Type B pancreatic cell (in vitro differentiated cells): ENCODE results near the gene EXOC7. TPM values are rescaled to one million over a fixed set of nuclear protein-coding genes. Genes with fewer than 3 reads are reported as not detected.
A peak's percentile ranks its signal among the peaks of the same experiment; 100 is the strongest.

Source experiments
- DNase-seq: peaks from one replicate; pipeline ENCODE4 v3.0.0; 2021; ENCODE audit warnings: mixed read lengths; ENCODE audit not compliant: unreplicated experiment; ENCODE audit errors: extremely low spot score
- H3K27ac Mint-ChIP-seq: 2 replicates; pipeline ENCODE4 v1.8.0; 2021; ENCODE audit warnings: mild to moderate bottlenecking, mixed read lengths
- H3K27me3 Mint-ChIP-seq: 2 replicates; pipeline ENCODE4 v1.8.0; 2021; ENCODE audit warnings: mixed read lengths
- H3K36me3 Mint-ChIP-seq: 2 replicates; pipeline ENCODE4 v1.8.0; 2021; ENCODE audit warnings: mixed read lengths
- H3K4me1 Mint-ChIP-seq: one replicate; pipeline ENCODE4 v1.8.0; 2021; ENCODE audit warnings: mixed read lengths; ENCODE audit not compliant: unreplicated experiment
- H3K4me3 Mint-ChIP-seq: 2 replicates; pipeline ENCODE4 v1.8.0; 2021; ENCODE audit warnings: mild to moderate bottlenecking, mixed read lengths
- H3K9me3 Mint-ChIP-seq: 2 replicates; pipeline ENCODE4 v1.8.0; 2021; ENCODE audit warnings: mixed read lengths
- long read RNA-seq: library from polyadenylated mRNA; unstranded; transcript quantifications from one replicate; pipeline ENCODE4 v2.0.0, GENCODE V29; 2020
- total RNA-seq: library from RNA; stranded (reverse); gene quantifications from 2 replicates; pipeline ENCODE4 v1.2.1, GENCODE V29; 2021; ENCODE audit warnings: low replicate concordance
- TF ChIP-seq, protein P1 (sequence below): fragments of 200-600 bp; sonication (generic); conservative IDR thresholded peaks from 2 replicates; pipeline ENCODE4 v1.5.0; 2021; ENCODE audit warnings: antibody characterized with exemption, mild to moderate bottlenecking

EXOC7 gene, protein sequence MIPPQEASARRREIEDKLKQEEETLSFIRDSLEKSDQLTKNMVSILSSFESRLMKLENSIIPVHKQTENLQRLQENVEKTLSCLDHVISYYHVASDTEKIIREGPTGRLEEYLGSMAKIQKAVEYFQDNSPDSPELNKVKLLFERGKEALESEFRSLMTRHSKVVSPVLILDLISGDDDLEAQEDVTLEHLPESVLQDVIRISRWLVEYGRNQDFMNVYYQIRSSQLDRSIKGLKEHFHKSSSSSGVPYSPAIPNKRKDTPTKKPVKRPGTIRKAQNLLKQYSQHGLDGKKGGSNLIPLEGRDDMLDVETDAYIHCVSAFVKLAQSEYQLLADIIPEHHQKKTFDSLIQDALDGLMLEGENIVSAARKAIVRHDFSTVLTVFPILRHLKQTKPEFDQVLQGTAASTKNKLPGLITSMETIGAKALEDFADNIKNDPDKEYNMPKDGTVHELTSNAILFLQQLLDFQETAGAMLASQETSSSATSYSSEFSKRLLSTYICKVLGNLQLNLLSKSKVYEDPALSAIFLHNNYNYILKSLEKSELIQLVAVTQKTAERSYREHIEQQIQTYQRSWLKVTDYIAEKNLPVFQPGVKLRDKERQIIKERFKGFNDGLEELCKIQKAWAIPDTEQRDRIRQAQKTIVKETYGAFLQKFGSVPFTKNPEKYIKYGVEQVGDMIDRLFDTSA
- 171 and 201 TPM in 2 replicates for total RNA-seq
- long read RNA-seq, full-length matches to known transcripts, result 62 of 74 reads
- long read RNA-seq, partial matches to known transcripts, result 5 of 74 reads
- long read RNA-seq, other reads (novel, unspliced or antisense), result 7 of 74 reads

DNA sequence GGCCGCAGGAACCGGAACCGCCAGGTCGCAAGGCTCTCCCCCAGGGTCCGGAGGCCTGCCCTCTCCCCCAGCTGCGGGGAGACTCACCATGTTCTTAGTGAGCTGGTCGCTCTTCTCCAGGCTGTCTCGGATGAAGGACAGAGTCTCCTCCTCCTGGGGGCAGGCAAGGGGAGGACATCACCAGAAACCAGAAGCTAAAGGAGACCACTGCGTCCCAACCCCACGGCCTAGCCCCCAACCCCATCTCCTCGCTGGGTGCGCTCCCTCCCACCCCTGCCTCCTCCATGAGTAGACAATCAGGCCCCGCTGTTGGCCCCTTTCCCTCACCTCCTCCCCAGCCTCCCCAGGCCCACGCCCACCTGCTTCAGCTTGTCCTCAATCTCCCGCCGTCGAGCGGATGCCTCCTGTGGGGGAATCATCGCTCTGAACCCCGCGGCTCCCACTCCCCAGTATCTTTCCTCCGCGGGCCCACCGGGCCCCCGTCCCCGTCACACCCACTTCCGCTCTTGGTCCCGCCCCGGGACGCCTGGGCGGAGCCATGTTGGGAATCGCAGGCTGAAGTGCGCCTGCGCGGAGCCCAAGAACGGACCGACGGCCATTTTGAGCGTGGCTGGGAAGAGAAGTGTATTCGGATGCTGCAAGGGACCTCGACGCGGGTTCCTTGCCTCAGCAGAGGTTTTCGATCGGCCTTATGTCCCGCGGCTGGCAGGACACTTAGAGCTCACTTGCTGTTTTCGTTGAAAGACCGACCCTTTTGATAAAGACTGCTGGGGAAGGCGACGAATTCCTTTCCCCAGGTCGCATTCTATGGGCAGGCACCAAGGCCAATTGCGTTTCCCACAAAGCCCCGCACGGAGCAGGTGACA, at the start of gene EXOC7:
Gene EXOC7 (minus strand): TSS at position 514 of the 866 bp plus-strand sequence. CDS start 95 bp downstream, at position 419.
- Mint-ChIP-seq H3K4me1 (peaks cover 16% of the 10 kb centered on the region), H3K36me3 (peaks cover 12% of the 10 kb centered on the region), H3K9me3 (no peaks in the 10 kb centered on the region), H3K27me3 (no peaks in the 10 kb centered on the region), H3K27ac (peak within 1 kb of the TSS; percentile 93), H3K4me3 (peak within 1 kb of the TSS; percentile 93)
- TF ChIP-seq, protein P1, sequence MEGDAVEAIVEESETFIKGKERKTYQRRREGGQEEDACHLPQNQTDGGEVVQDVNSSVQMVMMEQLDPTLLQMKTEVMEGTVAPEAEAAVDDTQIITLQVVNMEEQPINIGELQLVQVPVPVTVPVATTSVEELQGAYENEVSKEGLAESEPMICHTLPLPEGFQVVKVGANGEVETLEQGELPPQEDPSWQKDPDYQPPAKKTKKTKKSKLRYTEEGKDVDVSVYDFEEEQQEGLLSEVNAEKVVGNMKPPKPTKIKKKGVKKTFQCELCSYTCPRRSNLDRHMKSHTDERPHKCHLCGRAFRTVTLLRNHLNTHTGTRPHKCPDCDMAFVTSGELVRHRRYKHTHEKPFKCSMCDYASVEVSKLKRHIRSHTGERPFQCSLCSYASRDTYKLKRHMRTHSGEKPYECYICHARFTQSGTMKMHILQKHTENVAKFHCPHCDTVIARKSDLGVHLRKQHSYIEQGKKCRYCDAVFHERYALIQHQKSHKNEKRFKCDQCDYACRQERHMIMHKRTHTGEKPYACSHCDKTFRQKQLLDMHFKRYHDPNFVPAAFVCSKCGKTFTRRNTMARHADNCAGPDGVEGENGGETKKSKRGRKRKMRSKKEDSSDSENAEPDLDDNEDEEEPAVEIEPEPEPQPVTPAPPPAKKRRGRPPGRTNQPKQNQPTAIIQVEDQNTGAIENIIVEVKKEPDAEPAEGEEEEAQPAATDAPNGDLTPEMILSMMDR, result peak; percentile 42
- peak; percentile 96 for DNase-seq

DNA sequence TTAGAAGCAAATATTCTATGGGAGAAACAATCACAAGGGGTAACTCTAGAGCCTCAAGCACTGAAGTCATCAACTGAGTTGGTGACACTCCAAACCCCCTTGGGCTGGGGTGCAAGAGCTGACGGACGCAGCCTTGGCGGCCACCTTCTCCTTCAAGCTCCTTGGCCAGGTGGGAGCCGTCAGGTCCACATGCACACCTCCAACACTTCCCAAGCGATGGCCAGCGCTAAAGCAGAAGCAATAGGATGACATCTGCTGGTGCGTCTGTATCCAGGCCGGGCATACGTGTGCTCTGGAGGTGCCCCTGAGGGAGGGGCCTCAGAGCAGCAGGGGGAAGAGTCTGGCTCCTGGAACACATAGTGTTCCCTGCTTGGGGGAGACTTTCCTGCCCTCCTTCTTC, 49.6 kb upstream of the EXOC7 start:
- no peaks in the 10 kb centered on the region for H3K9me3 Mint-ChIP-seq
- TF ChIP-seq, protein P1, result no peak
- no peaks in the 10 kb centered on the region for H3K27me3 Mint-ChIP-seq
- no peaks in the 10 kb centered on the region for H3K36me3 Mint-ChIP-seq
- H3K4me1 Mint-ChIP-seq, result no peaks in the 10 kb centered on the region
- DNase-seq, result no peak
- H3K4me3 Mint-ChIP-seq, result no peak overlapping the region
- no peak overlapping the region for H3K27ac Mint-ChIP-seq

DNA sequence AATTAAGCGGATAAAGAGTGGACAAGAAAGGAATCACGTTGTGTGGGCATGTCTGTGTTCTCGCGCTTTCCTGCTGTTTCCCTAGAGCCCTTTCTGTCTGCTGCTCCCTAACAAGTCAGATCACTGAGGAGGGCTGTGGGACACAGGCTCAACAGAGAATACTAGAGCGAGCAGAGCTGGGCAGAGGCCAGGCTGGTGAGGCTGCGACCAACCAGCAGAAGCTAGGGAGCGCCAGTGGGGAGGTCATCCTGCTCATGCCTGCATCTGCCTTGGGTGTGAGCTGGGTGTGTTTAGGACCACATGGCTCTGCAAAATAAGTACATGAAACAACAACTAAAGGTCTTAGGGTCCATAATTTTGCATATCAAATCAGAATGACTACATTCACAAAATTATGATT, 49.0 kb upstream of the EXOC7 start:
- no peak overlapping the region for H3K27ac Mint-ChIP-seq
- no peak for DNase-seq
- H3K27me3 Mint-ChIP-seq, result no peaks in the 10 kb centered on the region
- no peaks in the 10 kb centered on the region for H3K36me3 Mint-ChIP-seq
- peaks cover 3% of the 10 kb centered on the region for H3K4me1 Mint-ChIP-seq
- TF ChIP-seq, protein P1, result no peak
- H3K4me3 Mint-ChIP-seq, result no peak overlapping the region
- H3K9me3 Mint-ChIP-seq, result no peaks in the 10 kb centered on the region

DNA sequence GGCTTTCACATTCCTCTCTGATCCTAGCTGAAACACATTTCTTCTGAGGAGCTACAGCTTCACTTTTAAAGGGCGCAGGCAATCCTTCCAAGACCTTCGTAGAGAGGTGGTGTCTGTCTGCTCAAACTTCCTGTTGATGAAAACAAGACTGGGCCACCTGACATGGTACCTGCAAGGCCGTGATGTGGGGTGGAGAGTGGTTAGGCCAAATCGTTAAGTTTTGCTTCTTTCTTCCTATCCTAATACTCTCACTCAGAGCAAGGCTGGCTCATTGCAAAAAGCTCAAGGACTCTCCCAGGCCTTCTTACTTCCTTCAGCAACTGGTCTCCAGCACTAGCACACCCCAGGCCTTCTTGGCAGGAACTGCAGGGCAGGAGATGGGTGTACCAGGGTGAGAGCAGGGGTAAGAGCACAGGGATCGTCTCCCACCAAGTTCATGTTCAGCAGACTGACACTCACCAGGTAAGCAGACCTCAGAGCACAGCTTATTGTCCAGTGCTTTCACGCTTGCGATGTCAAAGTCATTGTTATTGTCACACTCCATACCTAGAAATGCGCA, 48.4 kb upstream of the EXOC7 start:
- Mint-ChIP-seq H3K27ac (no peak overlapping the region), H3K27me3 (no peaks in the 10 kb centered on the region), H3K4me3 (no peak overlapping the region), H3K4me1 (peaks cover 5% of the 10 kb centered on the region), H3K9me3 (no peaks in the 10 kb centered on the region), H3K36me3 (no peaks in the 10 kb centered on the region)
- no peak for DNase-seq
- TF ChIP-seq, protein P1, result no peak
